Skeletal muscle tissue (tissue), 4 donors: ENCODE data around the gene CORIN. TPM values are rescaled to one million over a fixed set of nuclear protein-coding genes. Genes with fewer than 3 reads are reported as not detected.

Source experiments
- H3K27ac ChIP-seq: one replicate; pipeline ENCODE4 v1.7.0; 2013; ENCODE audit warnings: mild to moderate bottlenecking, low read depth, low read length, inconsistent platforms
- H3K27me3 ChIP-seq, 3 donors: one replicate each; pipeline ENCODE4 v1.7.0; 2013; ENCODE audit warnings: low read length in 3 of 3; ENCODE audit not compliant: control insufficient read depth in 3 of 3, insufficient read depth in 3 of 3
- H3K36me3 ChIP-seq, 3 donors: one replicate each; pipeline ENCODE4 v1.7.0; 2013; ENCODE audit warnings: low read length in 3 of 3; ENCODE audit not compliant: control insufficient read depth in 3 of 3, insufficient read depth in 3 of 3
- H3K4me1 ChIP-seq, 3 donors: one replicate each; pipeline ENCODE4 v1.7.0; 2013; ENCODE audit warnings: low read length in 3 of 3, mild to moderate bottlenecking in 3 of 3; ENCODE audit not compliant: control insufficient read depth in 3 of 3, insufficient read depth in 3 of 3
- H3K4me3 ChIP-seq, 3 donors: one replicate each; pipeline ENCODE4 v1.7.0; 2013; ENCODE audit warnings: low read length in 3 of 3
- H3K9ac ChIP-seq, 3 donors: one replicate each; pipeline ENCODE4 v1.7.0; 2013; ENCODE audit warnings: low read length in 3 of 3, mild to moderate bottlenecking in 3 of 3, moderate library complexity in 2 of 3, low read depth in 1 of 3
- H3K9me3 ChIP-seq, 3 donors: one replicate each; pipeline ENCODE4 v1.7.0; 2013; ENCODE audit warnings: low read length in 3 of 3; ENCODE audit not compliant: control insufficient read depth in 3 of 3
- total RNA-seq: library from RNA; depleted of rRNA; stranded (reverse); fragments of >200 nt; gene quantifications from one replicate; pipeline ENCODE4 v1.2.3, GENCODE V29; 2014
- donor health status: Osteomylitis.

The CORIN gene
- total RNA-seq, 1 donor from 2014 or later = 2.1 TPM

DNA sequence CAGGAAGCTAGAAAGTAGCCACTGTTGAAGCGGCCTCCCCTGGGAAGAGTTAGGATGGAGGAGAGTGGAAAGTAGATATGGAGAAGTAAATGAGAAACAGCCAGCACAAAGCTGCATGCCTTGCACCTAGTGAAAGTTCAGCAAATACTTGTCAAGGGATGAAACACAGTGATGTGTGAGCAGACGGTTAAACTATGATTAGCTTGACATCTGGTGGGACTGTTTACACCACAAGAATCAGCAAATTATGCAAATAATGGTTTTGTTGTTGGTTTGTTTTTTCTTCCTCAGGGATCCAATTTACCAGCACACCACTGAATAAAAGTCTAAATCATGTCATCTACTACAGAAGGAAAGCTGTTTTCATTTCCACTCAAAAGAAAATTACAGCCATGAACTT lies 87.1 kb downstream of the CORIN start:
- Histone ChIP-seq H3K27ac (no peak overlapping the region), H3K36me3 (no peaks in the 10 kb centered on the region)

DNA sequence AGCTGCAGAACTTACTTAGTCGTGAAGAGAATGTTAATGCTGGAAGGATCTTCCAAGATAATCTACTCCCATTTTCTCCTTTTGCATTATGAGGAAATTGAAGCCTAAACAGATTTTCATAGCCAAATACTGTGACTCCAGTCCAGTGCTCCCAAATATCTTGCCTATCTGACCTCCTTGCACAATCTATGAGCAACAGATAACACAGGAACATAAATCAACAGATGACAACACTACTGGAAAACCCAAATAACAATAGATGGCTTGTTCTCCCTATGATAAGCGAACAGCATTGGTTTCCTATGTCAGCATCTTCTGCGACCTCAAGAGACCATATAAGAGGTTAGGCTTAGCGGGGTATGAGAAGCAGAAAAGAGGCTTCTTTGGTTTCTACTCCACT lies 88.0 kb downstream of the CORIN start:
- no peak overlapping the region for H3K9ac ChIP-seq
- H3K4me3 ChIP-seq = no peak overlapping the region
- no peaks in the 10 kb centered on the region for H3K9me3 ChIP-seq
- H3K27me3 ChIP-seq = no peaks in the 10 kb centered on the region
- no peak overlapping the region for H3K27ac ChIP-seq
- no peaks in the 10 kb centered on the region for H3K36me3 ChIP-seq
- H3K4me1 ChIP-seq = no peaks in the 10 kb centered on the region

More for the DNA sequence above, 87.1 kb downstream of the CORIN start:
- Histone ChIP-seq H3K9ac (no peak overlapping the region), H3K27me3 (no peaks in the 10 kb centered on the region), H3K9me3 (no peaks in the 10 kb centered on the region), H3K4me3 (no peak overlapping the region), H3K4me1 (no peaks in the 10 kb centered on the region)

DNA sequence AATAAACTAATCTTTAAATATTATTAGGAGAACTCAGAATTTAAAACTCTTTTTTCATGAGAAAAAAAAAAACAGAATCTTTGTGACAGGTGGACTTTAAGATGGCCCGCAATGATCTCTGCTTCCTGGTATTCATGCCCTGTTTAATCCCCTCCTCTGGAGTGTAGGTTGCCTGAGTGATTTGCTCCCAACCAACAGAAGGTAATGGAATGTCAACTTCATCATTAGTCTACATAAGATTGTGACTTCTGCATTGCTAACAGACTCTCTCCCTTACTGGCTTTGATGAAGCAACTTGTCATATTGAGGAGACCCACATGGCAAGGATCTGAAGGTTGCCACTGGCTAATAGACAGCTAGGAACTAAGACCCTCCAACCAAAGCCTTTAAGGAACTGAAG lies 88.8 kb downstream of the CORIN start:
- no peaks in the 10 kb centered on the region for H3K4me1 ChIP-seq

DNA sequence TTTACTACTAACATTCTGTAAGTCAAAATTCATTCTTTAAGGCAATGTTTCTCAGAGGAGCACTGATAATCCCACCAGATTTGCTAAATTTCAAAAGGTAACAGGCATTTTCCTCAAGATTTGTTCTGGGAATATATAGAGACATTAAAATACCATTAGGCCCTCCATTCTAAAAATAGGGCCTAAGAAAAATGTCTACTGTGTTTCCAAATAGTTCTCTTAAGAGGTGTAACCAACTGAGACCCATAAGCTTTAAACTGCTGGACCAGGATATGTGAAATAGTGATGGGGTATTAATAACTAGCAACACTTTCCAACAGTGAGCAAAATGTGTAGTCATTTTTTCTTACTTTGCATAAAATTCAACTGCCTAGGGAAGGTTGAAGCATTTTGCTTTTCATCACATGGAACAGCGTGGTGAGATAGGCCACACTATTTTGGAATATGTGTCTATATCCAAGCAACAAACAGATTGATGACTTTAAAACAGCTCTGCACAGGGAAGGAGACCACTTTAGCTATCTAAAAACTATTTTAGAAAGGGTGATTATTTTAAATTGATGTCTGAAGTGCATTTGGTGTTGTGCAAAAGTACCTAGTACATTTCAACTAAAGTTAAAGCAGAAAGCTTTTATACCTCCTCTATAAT lies 89.9 kb downstream of the CORIN start:
- no peak overlapping the region for H3K4me3 ChIP-seq
- H3K36me3 ChIP-seq = no peaks in the 10 kb centered on the region
- no peaks in the 10 kb centered on the region for H3K4me1 ChIP-seq
- H3K9me3 ChIP-seq = no peaks in the 10 kb centered on the region
- H3K27ac ChIP-seq = no peak overlapping the region
- H3K9ac ChIP-seq = no peak overlapping the region
- no peaks in the 10 kb centered on the region for H3K27me3 ChIP-seq

More for the DNA sequence above, 88.8 kb downstream of the CORIN start:
- Histone ChIP-seq H3K9ac (no peak overlapping the region), H3K4me3 (no peak overlapping the region), H3K27ac (no peak overlapping the region), H3K36me3 (no peaks in the 10 kb centered on the region), H3K27me3 (no peaks in the 10 kb centered on the region), H3K9me3 (no peaks in the 10 kb centered on the region)

DNA sequence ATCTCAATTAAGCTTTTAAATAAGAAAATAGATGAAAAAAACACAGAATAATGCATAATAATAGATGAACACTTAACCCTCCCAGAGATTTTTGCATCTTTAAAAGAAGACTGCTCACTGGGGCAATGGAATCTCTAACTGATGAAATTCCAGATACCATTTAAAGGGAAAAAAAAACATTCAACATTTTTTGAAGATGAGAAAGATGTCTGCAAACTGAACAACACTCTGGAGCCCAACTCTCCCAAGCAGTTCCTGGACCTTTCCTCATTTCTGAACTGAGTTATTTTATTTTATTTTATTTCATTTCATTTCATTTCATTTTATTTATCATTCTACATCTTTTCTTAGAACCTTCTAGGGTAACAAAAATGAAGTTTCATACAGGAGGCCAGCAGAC lies 90.7 kb downstream of the CORIN start:
- no peak overlapping the region for H3K27ac ChIP-seq

DNA sequence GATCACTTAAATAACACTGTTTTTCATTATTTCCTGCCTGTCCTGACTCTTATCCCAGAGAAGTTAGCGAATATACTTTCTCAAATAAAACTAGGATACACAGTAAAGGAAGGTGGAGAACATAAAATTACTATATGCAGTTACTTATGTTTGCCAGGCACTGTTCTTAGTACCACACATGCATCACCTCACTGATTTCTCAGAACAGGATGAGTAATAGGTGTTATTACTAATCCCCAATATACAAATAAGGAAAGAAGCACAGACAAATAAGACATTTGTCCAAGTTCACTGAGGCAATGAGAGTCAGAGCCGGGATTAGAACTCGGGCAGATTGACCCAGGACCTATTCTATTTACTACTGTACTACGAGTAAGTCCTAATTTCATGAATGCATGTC lies 91.7 kb downstream of the CORIN start:
- Histone ChIP-seq H3K36me3 (no peaks in the 10 kb centered on the region), H3K9me3 (no peaks in the 10 kb centered on the region), H3K4me1 (no peaks in the 10 kb centered on the region), H3K9ac (no peak overlapping the region), H3K27me3 (no peaks in the 10 kb centered on the region), H3K4me3 (no peak overlapping the region), H3K27ac (no peak overlapping the region)

More for the DNA sequence above, 90.7 kb downstream of the CORIN start:
- no peaks in the 10 kb centered on the region for H3K36me3 ChIP-seq
- H3K9me3 ChIP-seq = no peaks in the 10 kb centered on the region
- H3K27me3 ChIP-seq = no peaks in the 10 kb centered on the region
- no peak overlapping the region for H3K9ac ChIP-seq
- no peaks in the 10 kb centered on the region for H3K4me1 ChIP-seq
- no peak overlapping the region for H3K4me3 ChIP-seq

DNA sequence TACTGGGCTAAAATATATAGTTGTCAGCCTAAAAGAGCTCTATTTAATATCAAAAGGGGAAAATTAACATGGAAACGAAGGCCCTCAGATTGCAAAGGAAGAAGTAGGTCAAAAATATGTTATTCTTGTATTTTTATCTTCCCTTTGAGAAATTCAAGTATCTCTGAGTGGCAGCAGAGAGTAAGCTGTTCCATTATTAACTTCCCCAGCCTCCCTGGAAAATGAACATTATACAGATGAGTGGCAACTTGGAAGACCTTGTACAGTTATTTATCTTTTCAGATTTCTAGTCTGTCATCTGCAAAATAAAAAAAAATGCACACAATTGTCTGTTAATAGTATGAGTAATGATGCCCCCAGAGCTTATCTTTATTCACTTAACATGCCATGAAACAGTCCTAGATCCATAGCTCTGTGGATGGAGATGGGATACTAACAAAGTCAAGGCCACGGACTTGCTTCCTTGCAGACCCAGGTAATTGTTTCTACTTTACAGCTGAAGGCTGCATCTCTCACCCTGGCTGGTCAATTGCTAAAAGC lies 93.0 kb downstream of the CORIN start:
- Histone ChIP-seq H3K27ac (no peak overlapping the region), H3K4me1 (no peaks in the 10 kb centered on the region), H3K27me3 (no peaks in the 10 kb centered on the region), H3K4me3 (no peak overlapping the region), H3K9ac (no peak overlapping the region), H3K9me3 (no peaks in the 10 kb centered on the region), H3K36me3 (no peaks in the 10 kb centered on the region)

DNA sequence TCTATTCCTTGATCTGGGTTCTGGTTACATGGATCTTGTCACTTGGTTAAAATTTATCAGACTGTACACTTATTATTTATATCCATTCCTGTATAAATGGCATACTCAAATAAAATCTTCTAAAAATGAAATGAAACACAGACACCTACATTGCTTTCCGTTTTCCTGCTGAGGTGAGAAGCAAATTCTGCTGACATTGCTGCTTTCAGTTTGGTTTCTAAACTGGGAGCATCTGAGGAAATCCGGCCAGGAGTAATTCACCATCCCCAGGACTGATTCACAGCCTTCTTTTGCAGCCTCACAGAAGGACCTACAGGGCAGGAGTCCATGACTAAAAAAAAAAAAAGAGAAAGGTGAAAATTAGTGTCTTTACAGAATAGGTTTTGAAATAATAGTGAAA lies 93.6 kb downstream of the CORIN start:
- H3K27me3 ChIP-seq = no peaks in the 10 kb centered on the region
- H3K4me3 ChIP-seq = no peak overlapping the region
- no peaks in the 10 kb centered on the region for H3K36me3 ChIP-seq
- no peaks in the 10 kb centered on the region for H3K4me1 ChIP-seq
- no peak overlapping the region for H3K27ac ChIP-seq
- no peak overlapping the region for H3K9ac ChIP-seq
- H3K9me3 ChIP-seq = no peaks in the 10 kb centered on the region

DNA sequence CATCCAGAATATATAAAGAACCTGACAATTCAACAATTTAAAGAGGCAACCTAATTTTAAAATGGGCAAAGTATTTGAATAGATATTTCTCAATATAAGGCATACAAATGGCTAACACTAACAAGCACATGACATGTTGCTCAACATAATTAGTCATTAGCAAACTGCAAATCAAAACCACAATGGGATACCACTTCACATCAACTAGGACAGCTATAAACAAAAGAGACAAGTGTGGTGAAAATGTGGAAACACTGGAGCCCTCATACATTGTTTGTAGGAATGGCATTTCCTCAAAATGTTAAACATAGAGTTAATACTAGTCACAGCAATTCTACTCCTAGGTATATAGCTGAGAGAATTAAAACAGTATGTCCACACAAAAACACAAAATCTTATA lies 96.7 kb downstream of the CORIN start:
- Histone ChIP-seq H3K36me3 (no peaks in the 10 kb centered on the region), H3K9me3 (no peaks in the 10 kb centered on the region), H3K4me1 (no peaks in the 10 kb centered on the region), H3K27ac (no peak overlapping the region), H3K9ac (no peak overlapping the region), H3K4me3 (no peak overlapping the region), H3K27me3 (no peaks in the 10 kb centered on the region)

DNA sequence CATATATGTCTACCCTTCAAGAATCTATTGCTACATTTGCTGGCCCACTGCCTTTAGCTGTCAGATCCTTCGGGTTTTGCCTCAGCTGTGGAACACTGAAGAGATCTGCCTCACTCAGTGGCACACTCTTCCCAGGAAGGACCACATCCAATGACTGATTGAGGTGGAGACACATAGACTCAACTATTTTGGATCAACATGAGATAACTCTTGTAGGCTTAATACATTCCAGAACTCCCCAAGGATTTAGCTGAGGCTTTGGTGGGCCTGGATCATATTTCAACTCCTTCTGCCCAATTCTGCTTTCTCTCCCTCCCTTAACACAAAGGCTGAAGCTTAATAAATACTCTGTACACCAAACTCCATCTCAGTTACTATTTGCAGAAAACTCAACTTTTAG lies 100.5 kb downstream of the CORIN start:
- Histone ChIP-seq H3K27ac (no peak overlapping the region), H3K36me3 (no peaks in the 10 kb centered on the region), H3K27me3 (no peaks in the 10 kb centered on the region), H3K4me1 (no peaks in the 10 kb centered on the region), H3K9me3 (no peaks in the 10 kb centered on the region), H3K9ac (no peak overlapping the region), H3K4me3 (no peak overlapping the region)
